Tongue (tissue), 2 donors: ENCODE data around the gene SMTNL1. TPM values are rescaled to one million over a fixed set of nuclear protein-coding genes. Genes with fewer than 3 reads are reported as not detected.
A peak's percentile ranks its signal among the peaks of the same experiment; 100 is the strongest.

Experiments used
- DNase-seq: peaks from one replicate; pipeline ENCODE4 v3.0.0-alpha.2; 2015
- total RNA-seq: library from RNA; depleted of rRNA; stranded (reverse); fragments of >200 nt; gene quantifications from one replicate; pipeline ENCODE4 v1.2.3, GENCODE V29; 2014

The SMTNL1 gene
- total RNA-seq = 107 TPM

- peak; percentile 79 for DNase-seq
Measured at GRCh38 chr11:57536947-57537619, at the start of gene SMTNL1. Gene SMTNL1, plus strand, starts transcription at chr11:57537595. Its CDS starts 5,048 bp downstream, at chr11:57542643.

GRCh38 chr11:57487920-57488659 is 49.3 kb upstream of the SMTNL1 start:
- peak; percentile 30 for DNase-seq

GRCh38 chr11:57490456-57491248 is 46.7 kb upstream of the SMTNL1 start:
- no peak for DNase-seq

- no peak for DNase-seq
Measured at GRCh38 chr11:57491371-57492061, 45.9 kb upstream of the SMTNL1 start.

- peak; percentile 65 for DNase-seq
Measured at GRCh38 chr11:57493507-57494503, 43.6 kb upstream of the SMTNL1 start.

GRCh38 chr11:57496109-57496820 is 41.1 kb upstream of the SMTNL1 start:
- no peak for DNase-seq

GRCh38 chr11:57497303-57498247 is 39.8 kb upstream of the SMTNL1 start:
- DNase-seq = no peak

- no peak for DNase-seq
Measured at GRCh38 chr11:57498540-57498939, 38.9 kb upstream of the SMTNL1 start.

- DNase-seq = peak; percentile 97
Measured at GRCh38 chr11:57499413-57499982, 37.9 kb upstream of the SMTNL1 start.

- no peak for DNase-seq
Measured at GRCh38 chr11:57499983-57500461, 37.4 kb upstream of the SMTNL1 start.

- no peak for DNase-seq
Measured at GRCh38 chr11:57500515-57500914, 36.9 kb upstream of the SMTNL1 start.

- no peak for DNase-seq
Measured at GRCh38 chr11:57500926-57501325, 36.5 kb upstream of the SMTNL1 start.

- DNase-seq = no peak
Measured at GRCh38 chr11:57501953-57502352, 35.4 kb upstream of the SMTNL1 start.

- DNase-seq = no peak
Measured at GRCh38 chr11:57502376-57502775, 35.0 kb upstream of the SMTNL1 start.

- no peak for DNase-seq
Measured at GRCh38 chr11:57502870-57503269, 34.5 kb upstream of the SMTNL1 start.

GRCh38 chr11:57504511-57504910 is 32.9 kb upstream of the SMTNL1 start:
- no peak for DNase-seq

GRCh38 chr11:57506522-57506921 is 30.9 kb upstream of the SMTNL1 start:
- DNase-seq = no peak

GRCh38 chr11:57508341-57509170 is 28.8 kb upstream of the SMTNL1 start:
- DNase-seq = no peak
